ENCODE results near the gene NAA38. TPM values are rescaled to one million over a fixed set of nuclear protein-coding genes. Genes with fewer than 3 reads are reported as not detected.

NAA38 gene
- total and polyA plus RNA-seq, 2 donors from 2014 or later: 69.6 to 246 TPM

DNA sequence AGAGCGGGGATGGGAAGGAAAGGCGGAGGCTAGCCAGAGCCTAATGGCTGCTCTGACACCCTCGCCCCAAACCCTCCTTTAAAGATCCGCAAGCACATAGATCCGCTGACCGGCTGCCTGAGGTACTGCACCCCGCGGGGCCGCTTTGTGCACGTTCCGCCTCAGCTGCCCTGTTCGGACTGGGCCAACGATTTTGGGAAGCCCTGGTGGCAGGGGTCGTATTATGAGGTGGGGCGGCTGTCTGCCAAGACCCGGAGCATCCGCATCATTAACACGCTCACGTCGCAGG lies 1.1 kb upstream of the NAA38 start:
- H3K27me3 ChIP-seq (ENCODE audit: control insufficient read depth, insufficient read depth, low read length): no peaks in the 10 kb centered on the region
- intact Hi-C loops (cut with DNase I): no loop called here
- TF ChIP-seq, protein P1, sequence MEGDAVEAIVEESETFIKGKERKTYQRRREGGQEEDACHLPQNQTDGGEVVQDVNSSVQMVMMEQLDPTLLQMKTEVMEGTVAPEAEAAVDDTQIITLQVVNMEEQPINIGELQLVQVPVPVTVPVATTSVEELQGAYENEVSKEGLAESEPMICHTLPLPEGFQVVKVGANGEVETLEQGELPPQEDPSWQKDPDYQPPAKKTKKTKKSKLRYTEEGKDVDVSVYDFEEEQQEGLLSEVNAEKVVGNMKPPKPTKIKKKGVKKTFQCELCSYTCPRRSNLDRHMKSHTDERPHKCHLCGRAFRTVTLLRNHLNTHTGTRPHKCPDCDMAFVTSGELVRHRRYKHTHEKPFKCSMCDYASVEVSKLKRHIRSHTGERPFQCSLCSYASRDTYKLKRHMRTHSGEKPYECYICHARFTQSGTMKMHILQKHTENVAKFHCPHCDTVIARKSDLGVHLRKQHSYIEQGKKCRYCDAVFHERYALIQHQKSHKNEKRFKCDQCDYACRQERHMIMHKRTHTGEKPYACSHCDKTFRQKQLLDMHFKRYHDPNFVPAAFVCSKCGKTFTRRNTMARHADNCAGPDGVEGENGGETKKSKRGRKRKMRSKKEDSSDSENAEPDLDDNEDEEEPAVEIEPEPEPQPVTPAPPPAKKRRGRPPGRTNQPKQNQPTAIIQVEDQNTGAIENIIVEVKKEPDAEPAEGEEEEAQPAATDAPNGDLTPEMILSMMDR (IDR thresholded peaks at IDR 0.05; ENCODE audit: borderline replicate concordance, extremely low read depth, insufficient read depth): peak; percentile 19
- DNase-seq: peak; percentile 61 to 84 (median 72)
- H3K36me3 ChIP-seq (ENCODE audit: control insufficient read depth in 2 of 3, insufficient read depth in 3 of 3, low read length in 3 of 3): peaks cover 0 to 2% (median 0%) of the 10 kb centered on the region in 3 donors
- no peaks in the 10 kb centered on the region for H3K9me3 ChIP-seq (ENCODE audit: control insufficient read depth in 2 of 3, insufficient read depth in 1 of 3, low read length in 3 of 3)
- FAIRE-seq: no peak
- H3K4me1 ChIP-seq (ENCODE audit: control insufficient read depth in 2 of 3, insufficient read depth in 2 of 3, low read depth in 1 of 3, low read length in 3 of 3): peaks cover 0 to 25% (median 4%) of the 10 kb centered on the region in 3 donors
- H3K9ac ChIP-seq (ENCODE audit: low read length in 3 of 3): peak overlapping the region; percentile 14 to 95 (median 63)
- peak overlapping the region; percentile 73 to 95 (median 79) for H3K4me3 ChIP-seq (ENCODE audit: low read length in 3 of 3)
- peak overlapping the region; percentile 93 for H3K27ac ChIP-seq (ENCODE audit: low read depth in 2 of 2, low read length in 2 of 2)

DNA sequence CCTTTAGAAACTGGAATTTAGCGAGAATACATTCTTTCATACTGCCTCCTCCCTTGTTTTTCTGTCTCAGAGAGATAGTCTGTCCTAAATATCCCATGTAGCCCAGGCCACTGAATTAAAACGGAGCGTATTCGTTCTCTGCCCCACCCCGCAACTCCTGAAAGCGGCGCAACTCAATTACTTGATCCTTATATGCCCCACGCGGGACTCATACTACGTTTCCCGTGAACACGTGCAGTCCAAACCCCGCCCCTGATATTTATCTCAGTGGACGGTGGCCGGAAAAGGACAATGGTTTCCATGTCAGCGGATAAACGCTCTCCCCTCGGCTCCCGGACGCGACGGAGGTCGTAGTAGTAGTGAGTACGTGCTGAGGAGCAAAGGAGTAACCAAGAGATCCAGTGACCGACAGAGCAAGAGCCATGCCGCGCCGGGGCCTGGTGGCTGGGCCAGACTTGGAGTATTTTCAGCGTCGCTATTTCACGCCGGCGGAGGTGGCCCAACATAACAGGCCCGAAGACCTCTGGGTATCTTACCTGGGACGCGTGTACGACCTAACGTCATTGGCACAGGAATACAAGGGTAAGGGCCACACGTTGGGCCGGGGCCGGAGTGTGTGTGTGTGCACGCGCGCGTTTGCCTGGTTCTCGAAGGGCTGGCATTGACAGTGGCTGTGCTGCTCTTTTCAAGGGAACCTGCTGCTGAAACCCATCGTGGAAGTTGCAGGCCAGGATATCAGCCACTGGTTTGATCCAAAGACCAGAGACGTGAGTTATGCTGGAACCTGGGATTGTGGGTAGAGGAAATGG lies 558 bp upstream of the NAA38 start, which contains the start of gene CYB5D1:
TSS of gene CYB5D1 (plus strand) at position 291 of the 809 bp plus-strand sequence. CDS start at position 423, 132 bp downstream.
- no peaks in the 10 kb centered on the region for H3K9me3 ChIP-seq (ENCODE audit: control insufficient read depth in 2 of 3, insufficient read depth in 1 of 3, low read length in 3 of 3)
- peak within 1 kb of the TSS; percentile 63 to 95 (median 65) for H3K9ac ChIP-seq (ENCODE audit: low read length in 3 of 3)
- H3K4me1 ChIP-seq (ENCODE audit: control insufficient read depth in 2 of 3, insufficient read depth in 2 of 3, low read depth in 1 of 3, low read length in 3 of 3): peaks cover 0 to 25% (median 4%) of the 10 kb centered on the region in 3 donors
- intact Hi-C loops (cut with DNase I): no loop called here
- TF ChIP-seq, protein P1 (IDR thresholded peaks at IDR 0.05; ENCODE audit: borderline replicate concordance, extremely low read depth, insufficient read depth): no peak
- peak within 1 kb of the TSS; percentile 93 for H3K27ac ChIP-seq (ENCODE audit: low read depth in 2 of 2, low read length in 2 of 2)
- peak within 1 kb of the TSS; percentile 73 to 95 (median 79) for H3K4me3 ChIP-seq (ENCODE audit: low read length in 3 of 3)
- H3K27me3 ChIP-seq (ENCODE audit: control insufficient read depth, insufficient read depth, low read length): no peaks in the 10 kb centered on the region
- FAIRE-seq (no peak), DNase-seq (peak; percentile 93 to 97 (median 95))
- H3K36me3 ChIP-seq (ENCODE audit: control insufficient read depth in 2 of 3, insufficient read depth in 3 of 3, low read length in 3 of 3): peaks cover under 1 to 2% (median 2%) of the 10 kb centered on the region in 3 donors

DNA sequence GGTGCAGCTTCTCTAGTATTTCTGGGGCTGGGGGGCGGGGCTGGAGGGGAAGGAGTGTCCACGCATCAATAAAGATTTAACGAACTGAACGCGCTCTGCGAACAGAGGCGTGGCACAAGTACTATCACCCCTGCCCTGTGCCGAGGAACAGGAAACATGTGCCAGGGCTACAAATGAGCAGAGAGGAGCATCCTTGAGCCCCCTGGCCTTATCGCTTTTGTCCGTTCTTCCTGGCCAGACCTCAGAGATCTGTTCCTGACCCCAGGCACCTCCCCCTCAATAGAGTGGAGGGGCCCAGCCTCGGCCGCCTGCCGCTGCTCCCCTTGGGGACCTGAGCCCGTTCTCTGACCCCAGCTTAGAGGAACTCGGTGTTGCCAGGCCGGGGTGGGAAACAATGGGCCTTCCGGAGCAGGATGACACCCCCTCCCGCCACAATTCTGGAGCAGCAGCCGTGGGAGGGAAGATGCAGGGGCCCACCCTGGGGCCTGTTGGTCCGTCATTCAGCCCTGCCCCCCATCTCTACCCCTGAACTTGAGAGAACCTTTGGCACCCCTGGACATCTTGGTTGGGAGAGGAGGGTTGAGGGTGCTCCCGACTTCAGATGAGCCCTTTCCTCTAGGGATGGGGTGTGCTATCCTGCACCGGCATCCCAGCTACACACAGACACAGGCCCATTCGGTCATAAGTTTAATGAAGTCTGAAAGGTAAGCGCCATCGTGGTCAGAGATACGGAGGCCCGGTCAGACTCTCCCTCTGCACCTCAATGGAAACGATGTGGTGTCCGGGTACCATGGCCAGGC lies 1.1 kb downstream of the NAA38 start:
- intact Hi-C loops (cut with DNase I): no loop called here
- H3K9me3 ChIP-seq (ENCODE audit: control insufficient read depth in 2 of 3, insufficient read depth in 1 of 3, low read length in 3 of 3): no peaks in the 10 kb centered on the region
- H3K4me3 ChIP-seq (ENCODE audit: low read length in 3 of 3): peak overlapping the region; percentile 73 to 80 (median 79)
- peaks cover 0 to 32% (median 4%) of the 10 kb centered on the region in 3 donors for H3K4me1 ChIP-seq (ENCODE audit: control insufficient read depth in 2 of 3, insufficient read depth in 2 of 3, low read depth in 1 of 3, low read length in 3 of 3)
- peak overlapping the region; percentile 54 to 72 (median 63) for H3K9ac ChIP-seq (ENCODE audit: low read length in 3 of 3)
- DNase-seq: peak; percentile 50 to 90 (median 80)
- peaks cover 7 to 17% (median 8%) of the 10 kb centered on the region in 3 donors for H3K36me3 ChIP-seq (ENCODE audit: control insufficient read depth in 2 of 3, insufficient read depth in 3 of 3, low read length in 3 of 3)
- FAIRE-seq: no peak
- H3K27me3 ChIP-seq (ENCODE audit: control insufficient read depth, insufficient read depth, low read length): no peaks in the 10 kb centered on the region
- TF ChIP-seq, protein P1 (IDR thresholded peaks at IDR 0.05; ENCODE audit: borderline replicate concordance, extremely low read depth, insufficient read depth): no peak
- H3K27ac ChIP-seq (ENCODE audit: low read depth in 2 of 2, low read length in 2 of 2): peak overlapping the region; percentile 93

Measured in kidney (tissue), 14 donors.